Measurements from ENCODE around the gene CD79A.
"Not testable (repeated sequence)": the region's sequence is repeated elsewhere in the genome, so short reads cannot be mapped to it uniquely, and the experiment has no call there.

Gene CD79A

DNA sequence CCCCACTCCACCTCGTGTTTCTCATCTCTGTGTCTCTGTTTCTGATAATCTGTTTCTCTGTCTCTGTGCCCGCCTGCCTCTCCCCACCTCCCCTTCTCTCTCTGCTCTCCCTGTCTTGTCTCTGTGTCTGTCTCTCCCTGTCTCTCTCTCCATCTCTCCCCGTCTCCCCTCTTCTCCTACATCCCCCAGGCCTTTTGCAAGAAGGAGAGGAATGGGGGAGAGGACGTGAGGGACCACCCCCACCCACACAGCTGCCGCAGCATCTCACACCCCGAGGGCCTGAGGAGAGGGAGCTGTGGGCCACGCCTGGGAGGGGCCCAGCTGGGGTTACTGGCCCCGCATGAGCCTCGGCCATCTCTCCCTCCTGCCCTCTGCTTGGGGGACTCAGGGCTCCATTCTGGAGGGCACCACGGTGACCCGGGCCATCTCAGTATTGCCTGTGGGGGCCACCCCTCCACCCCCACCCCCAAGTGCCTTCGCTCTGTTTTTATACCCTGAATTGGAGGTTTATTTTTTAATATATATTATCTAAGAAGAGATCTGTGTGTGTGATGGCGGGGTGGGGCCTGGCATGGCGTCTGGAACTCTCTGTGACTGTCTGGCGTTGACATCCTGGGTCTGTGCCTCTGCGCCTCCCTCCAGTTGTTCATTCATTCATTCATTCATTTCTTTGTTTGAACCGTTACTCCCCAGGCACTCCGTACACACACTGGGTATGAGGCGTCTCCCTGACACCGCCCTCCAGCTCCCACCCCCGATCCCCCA is 30.0 kb downstream of the CD79A start:
- no peak for DNase-seq

DNA sequence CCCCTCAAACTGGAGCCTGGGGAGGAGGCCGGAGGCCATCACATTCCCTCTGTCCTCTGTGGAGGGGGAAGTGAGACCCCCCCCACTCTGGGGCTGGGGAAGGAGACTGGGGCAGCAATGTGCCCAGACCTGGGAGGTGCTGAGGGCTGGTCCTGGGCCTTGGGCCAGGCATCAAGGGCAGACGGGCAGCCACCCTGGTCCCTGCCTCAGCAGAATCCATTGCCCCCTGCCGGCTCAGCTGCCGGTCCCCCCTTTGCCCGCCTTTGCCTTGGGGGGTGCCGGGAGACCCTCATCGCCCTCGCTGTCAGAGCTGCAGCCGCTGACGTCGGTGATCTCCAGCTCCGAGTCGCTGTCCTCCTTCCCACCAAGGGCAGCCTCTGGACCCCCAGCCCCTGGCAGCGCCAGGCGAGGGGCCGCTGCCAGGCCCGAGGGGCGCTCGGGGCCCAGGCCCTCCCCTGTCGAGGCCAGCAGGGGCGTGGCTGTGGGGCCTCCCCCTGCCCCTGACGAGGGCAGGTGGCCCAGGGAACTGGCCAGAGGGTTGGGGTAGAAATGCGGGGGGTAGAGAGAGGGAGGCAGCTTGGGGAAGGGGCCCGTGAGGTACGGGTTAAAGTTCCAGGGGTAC is 31.0 kb downstream of the CD79A start:
- DNase-seq: no peak

DNA sequence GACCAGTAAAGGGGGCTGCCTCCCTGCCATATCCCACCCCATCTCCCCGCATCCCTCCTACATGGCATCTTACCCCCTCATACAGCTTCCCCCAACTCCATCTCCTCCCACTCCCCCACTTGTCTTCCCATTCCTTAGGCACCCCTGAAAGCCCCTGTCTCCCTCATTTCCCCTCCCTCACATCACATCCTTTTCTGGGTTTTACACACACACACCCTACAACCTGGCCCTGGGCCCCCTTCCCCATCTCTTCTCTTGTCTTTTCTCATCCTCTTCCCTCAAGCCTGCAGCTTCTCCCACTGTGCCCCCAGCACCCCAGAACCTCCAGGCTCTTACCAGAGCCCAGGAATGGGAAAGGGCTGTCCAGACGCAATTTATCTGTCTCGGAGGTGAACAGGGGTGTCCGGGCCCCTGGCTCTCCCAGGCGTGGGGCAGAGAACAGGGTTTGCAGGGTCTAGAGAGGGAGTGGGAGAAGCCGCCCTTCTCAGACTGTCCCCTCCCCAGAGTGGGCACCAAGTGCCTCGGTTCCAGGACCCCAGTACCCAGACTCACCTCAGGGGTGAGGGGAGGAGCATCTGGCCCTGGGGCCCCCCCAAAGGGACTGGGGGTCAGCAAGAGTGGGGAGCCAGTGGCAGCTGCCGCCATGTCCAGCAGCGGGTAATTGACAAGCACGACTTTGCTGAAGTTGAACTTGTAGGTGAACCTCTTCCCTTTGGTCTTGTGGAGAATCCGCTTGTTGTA is 31.8 kb downstream of the CD79A start:
- DNase-seq: no peak

DNA sequence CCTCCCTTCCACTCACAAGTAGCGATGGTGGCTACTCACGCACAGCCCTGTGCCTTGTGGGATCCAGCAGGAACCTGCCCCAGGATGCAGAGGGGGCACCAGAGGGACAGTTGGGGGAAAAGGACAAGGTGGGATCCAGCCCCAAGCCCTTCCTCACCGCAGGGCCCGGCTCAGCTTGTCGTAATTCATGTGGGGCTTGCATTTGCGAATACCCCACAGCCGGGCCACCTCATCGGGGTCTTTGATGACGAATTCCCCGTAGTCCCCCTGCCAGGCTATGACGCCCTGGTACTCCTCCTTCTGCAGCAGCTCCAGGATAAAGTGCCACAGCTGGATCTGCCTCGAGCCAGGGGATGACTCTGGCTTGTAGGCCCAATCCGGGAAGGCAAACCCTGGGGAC is 32.6 kb downstream of the CD79A start:
- no peak for DNase-seq

DNA sequence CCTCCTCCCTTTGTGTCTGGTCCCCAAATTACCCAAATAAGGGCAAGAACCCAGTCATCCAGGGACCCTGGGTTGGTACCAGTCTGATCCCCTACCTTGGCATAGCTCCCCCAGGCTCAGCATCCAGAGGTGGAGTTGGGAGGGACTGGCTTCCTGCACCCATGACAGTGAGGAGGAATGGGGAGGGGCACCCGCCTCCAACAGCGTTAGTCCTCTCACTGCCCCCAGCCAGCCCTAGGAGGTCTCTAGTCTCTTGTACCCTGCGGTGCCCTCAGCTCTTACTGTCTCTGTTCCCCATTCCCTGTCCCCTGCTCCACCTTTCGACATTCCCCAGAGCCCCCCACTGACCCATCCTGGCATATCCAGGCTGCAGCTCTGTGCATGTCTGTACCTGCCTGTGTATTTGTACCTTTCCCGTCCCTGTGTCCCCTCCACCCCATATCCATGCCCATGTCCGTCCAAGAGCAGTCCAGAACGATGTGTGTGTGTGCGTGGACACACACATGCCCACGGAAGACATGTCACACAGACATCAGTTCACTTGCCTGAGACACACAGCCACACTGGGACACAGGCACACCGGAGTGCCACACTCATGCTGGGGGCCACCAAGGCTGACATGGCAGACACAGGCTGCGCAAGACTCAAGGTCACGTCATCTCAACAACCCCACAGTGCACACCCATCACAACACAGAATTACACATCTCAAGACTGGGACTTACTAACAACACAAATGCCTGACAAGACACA is 33.3 kb downstream of the CD79A start:
- DNase-seq: no peak

DNA sequence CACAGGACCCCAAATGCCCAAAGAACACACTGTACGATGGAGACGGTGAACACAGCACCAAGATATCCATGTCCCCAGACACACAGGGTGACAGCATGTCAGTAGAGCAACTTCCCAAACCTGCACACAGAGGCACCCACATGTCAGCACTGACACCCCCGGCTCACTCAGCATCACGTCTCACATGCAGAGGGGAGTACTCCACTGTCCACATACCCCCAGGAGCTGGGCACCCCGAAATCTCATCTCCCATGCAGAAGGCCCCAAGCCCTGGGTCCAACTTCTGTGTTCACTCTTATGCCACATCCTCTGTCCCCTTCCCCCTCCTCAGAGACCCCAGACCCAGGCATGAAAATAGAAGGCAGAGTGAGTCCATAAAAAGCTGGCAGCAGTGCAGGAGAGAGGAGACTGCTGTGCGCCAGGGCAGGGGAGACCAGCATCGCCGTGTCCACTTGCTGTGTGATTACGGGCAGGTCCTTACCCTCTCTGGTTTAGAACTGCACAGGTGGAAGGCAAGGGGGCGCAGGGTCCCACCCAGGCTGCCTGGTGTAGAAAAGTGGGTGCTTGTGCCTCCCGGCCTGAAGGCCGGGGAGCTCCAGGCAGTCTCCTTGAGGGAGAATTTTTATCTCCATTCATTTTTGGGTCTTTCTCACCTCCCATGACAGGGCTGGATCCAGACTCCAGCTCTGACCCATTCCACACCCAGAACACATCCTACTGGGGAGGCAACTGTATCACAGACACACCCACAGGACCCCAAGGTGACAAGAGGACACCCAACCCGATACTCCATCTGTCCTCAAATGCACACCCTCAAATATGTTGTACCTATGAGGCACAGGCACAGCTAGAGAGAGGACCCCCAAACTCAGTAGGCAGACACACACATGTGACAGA is 34.2 kb downstream of the CD79A start:
- DNase-seq: no peak

DNA sequence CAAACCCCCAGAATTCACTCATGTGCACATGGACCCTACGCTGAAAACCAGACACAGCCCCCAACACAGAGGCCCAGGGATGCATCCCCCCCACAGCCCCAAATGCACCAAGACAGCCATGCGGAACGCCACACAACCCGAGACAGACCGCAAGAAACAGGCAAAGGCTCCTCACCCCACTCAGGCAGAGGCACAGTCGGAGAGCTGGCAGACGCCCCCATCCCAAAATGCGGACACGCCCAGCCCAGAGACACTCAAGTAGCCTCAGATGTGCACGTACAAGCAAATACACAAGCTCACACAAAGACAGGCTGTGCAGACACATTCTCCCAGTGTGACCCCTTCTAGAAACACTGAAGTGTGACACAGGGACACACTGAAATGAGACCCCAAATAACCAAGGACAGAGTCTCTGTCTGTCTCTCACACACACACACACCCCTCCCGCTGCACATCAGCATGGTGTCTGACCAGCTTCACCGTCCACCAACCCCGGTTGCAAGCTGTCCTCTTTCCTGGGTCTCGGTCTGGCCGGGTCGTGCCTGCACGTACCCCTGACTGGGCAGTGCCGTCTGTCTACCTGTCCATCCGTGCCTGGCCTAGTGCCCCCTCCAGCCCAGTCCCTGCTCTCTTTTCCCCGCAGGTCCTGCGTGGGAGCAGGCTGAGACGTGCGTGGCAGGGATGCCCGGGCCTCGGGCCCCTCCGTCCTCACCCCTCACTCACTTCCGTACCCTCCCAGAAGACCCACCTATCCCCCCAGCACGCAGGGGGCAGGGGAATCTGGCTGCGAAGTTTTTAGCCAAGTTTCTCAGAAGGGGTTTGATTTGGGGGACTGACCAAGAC is 35.0 kb downstream of the CD79A start:
- DNase-seq: no peak

DNA sequence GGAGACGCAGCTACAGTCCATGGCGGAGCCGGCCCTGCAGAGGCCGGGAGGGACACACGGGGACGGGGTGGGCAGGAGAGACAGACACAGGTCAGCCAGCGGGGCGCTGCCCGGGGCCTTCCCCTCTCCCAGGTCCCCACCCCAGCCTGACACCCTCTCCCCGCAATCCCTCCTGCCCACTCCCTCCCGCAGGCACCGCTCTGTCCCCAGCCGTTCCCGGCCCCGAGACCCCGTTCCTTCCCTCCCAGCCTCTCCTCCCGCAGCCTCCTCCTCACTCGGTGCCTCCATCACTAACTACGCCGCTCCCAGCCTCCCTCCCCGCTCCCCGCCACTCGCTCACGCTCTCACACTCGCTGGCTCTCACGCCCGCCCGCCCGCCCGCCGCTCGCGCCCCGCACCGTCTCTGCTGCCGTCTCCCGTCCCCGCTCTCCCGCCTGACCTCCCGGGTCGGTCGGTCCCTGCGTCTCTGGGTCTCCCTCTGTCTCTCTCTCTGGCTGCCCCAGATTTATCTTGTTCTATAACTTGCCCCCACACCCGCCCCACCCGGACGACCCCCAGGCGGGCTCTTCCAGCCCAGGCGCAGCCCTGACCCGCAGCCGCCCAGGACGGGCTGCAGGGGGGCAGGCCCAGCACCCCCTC is 35.9 kb downstream of the CD79A start:
- DNase-seq: no peak

DNA sequence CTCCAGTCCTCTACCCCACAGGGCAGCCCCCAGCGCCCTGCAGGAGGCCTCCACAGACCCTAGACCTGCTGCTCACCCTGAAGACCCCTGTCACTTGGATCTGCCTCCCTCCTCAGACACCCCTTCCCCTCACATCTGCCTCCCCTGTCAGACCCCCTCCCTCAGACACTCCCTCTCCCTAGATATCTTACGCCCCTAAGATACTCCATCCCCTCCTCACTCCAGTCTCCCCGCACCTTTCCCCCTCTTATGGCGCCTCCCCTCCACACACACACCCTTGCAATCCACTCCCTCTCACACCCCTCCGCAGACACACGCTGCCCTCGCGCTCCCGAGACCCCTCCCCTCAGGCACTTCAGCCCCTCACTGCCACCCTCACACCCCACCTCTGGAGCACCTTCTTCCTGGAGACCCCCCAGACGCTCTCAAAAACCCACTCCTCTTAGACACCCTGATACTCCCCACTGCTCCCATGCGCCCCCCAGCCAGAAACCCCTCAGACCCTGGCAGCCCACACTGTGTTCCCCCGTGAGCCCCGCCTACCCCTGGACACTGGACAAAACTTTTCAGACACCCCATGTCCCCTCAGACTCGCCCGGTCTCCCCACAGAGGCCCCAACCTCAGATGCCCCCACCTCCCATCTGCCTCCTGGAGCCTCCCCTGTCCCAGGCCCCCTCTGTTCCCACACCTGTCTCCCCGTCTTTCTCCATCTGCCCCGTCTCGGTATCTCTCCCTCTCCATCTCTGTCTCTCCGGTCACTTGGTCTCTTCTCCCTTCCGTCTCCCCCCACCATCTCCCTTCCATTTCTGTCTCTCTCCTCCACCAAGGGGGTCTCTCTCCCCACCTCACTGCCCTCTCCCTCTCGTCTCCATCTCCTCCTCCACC is 36.7 kb downstream of the CD79A start:
- DNase-seq: no peak

DNA sequence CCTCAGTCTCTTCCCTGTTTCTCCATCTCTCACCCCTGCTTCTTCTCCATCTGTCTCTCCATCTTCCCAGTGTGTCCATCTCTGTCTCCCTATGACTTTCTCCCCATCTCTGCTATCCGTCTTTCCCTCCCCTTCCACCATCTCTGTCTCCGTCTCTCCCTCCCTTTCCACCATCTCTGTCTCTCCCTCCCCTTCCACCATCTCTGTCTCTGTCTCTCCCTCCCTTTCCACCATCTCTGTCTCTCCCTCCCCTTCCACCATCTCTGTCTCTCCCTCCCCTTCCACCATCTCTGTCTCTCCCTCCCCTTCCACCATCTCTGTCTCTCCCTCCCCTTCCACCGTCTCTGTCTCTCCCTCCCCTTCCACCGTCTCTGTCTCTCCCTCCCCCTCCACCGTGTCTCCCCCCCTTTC is 37.4 kb downstream of the CD79A start:
- DNase-seq: not testable (repeated sequence)

DNA sequence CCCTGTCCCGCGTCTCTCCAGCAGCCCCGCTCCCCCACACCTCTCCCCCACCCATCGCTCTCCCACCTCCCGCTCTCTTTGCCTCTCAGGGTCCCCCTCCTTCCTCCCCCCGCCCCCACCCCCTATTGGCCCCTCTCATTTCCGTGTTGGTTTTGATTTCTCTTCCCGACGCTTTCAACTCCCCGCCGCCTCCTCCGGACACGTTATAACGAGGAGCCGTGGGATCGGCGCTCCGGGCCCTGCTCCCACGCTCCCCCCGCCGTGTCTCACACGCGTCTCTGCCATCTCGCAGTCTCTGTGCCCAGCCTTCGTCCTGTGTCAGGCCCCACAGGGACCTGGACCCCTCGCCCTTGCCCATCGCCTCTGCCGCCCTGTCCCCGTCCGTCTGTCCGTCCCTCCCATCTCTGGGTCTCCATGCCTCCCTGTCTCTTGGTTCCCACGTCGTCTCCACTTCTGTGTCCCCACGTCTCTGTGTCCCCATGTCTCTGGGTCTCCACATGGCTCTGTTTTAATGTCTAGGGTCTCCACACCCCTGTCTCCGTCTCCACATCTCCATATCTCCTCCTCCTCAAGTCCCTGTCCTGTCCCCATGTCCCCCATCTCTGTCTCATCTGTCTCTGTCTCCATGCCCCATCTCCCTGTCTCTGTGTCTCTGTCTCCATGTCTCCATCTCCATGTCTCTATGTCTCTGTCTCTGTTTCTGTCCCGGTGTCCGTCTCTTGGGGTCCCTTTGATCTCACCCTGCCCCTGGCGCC is 38.1 kb downstream of the CD79A start:
- DNase-seq: no peak

DNA sequence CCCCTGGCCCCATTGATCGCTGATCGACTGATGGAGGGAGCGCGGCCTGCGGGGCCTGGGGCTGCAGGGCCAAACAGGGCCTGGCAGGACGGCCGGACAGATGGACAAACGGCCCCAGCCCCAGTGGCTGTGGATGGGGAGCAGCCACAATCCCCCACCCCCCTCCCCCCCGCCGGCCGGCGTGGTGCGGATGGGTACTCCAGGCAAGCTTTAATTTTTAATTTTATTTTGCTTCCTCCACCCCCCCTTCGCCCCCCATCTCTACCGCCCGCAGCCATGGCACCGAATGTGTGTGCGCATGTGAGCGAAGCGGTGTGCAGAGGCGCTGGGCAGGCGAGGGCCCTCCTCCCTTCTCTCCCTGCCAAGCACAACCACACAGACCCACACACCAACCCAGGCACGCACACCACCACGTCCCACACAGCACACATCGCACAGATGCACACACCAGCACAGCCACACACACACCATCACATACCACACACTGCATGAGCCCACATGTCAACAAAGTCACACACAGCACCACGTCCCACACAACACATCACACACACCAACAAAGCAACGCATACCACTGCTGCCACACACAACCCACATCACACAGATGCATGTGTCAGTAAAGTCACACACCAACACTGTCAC is 38.8 kb downstream of the CD79A start:
- no peak for DNase-seq

DNA sequence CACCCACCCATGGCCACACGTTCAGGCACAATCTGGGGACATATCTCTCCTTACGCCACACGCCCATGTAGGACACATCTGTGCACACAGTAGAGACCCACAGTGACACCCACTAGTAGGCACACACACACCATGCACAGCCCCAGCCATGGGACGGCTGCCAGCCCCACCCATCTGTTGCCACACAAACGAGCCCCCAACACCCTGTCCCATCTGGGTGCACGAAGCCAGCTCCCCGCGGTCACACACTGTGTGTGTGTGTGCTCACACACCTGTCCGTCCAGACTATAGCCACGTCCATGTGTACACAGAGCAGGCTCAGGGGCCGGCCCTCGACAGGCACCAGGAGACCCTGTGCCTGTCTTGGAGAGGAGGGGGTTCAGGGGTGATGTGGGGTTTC is 40.6 kb downstream of the CD79A start:
- DNase-seq: no peak

DNA sequence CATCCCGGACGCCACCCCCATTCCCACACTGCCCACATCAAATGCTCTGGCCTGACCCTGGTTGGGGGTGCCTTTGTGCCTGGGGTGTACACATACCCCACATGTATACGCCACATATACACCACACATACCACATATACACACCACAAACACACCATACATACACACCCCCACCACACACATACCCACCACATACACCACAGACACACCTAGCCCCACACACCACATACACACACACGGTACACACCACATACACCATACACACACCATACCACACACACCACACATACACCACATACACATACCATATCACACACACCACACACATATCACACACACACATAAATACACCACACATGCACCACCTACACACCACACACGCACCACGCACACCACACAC is 41.0 kb downstream of the CD79A start:
- no peak for DNase-seq

DNA sequence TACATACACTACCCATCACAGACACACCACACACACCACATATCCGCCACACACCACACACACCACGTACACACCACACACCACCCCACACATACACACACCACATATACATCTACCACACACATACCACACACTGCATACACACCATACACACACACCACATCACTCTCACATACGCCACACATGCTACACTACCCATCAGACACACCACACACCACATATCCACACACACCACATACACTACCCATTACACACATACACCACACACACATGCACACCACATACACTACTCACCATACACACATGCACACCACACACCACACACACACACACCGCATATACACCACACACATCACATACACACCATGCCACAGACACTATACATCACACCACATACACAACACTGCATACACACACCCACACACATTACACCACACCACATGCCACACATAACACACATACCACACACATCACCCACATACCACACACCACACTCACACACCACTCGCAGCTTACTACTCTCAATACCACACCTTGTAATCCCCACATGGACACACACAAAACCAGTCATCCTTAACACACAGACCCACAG is 41.7 kb downstream of the CD79A start:
- DNase-seq: no peak

DNA sequence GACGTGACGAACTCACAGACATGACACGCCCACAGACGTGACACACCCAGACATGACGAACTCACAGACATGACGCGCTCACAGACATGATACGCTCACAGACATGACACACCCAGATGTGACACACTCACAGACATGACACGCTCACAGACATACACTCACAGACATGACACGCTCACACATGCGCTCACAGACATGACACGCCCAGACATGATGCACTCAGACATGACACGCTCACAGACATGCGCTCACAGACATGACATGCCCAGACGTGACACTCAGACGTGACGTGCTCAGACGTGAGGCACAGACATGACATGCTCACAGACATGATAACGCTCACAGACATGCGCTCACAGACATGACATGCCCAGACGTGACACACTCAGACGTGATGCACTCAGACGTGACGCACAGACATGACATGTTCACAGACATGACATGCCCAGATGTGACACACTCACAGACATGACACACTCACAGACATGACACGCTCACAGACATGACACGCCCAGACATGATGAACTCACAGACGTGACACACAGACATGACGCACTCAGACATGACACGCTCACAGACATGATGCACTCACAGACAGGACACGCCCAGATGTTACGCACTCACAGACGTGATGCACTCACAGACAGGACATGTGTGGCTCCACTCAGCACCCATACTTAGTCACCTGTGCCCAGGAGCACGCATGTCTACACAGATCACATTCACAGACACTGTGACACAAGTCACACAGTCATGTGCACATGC is 43.1 kb downstream of the CD79A start:
- DNase-seq: no peak

DNA sequence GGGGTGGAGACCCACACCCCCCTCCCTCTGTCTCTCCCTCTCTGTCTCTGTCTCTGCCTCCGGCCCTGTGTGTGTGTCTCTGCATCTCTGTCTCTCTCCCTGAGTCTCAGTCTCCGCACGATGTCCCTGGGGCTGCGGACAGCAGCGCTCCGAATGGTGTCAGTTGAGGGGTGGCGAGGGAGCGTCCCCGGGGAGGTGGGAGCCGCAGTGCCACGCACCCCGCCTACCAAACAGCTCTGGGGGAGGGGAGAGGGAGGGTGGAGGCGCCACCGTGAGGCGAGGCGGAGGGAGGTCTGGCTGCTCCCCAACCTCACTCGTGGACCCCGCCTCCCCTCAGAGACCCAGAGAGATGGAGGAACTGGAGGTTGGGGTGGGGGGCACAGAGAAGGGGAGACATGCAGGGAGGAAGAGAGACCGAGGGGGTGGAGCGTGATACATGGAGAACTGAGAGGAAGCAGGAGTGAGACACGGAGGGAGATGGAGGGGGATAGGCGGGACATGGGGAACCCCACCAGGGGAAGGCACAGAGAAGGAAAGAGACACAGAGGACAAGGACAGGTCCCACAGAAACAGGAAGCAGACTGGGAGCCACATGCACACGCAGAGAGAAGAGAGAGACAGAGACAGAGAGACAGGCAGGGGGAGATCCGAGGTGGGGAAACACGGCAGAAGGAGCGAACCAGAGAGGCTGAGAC is 44.0 kb downstream of the CD79A start:
- DNase-seq: no peak
